Uterus (tissue), 2 donors: ENCODE results near the gene PHLPP1.

Experiments
- CTCF ChIP-seq, 4 experiments: fragments of 200-600 bp in 2 of 4; fragments of 450-650 bp in 2 of 4; sonication (generic) in 2 of 4; IDR thresholded peaks; one replicate each; pipeline ENCODE4 v1.5.1; 2016 to 2019; ENCODE audit warnings: antibody characterized with exemption in 4 of 4, mild to moderate bottlenecking in 2 of 4, moderate library complexity in 1 of 4
- POLR2A ChIP-seq, 2 donors: fragments of 450-650 bp; IDR thresholded peaks; one replicate each; pipeline ENCODE4 v1.6.1; 2016; ENCODE audit warnings: antibody characterized with exemption in 2 of 2, mild to moderate bottlenecking in 1 of 2, moderate library complexity in 1 of 2

GRCh38 chr18:62728254-62728653, 12.9 kb downstream of the PHLPP1 start:
- TF ChIP-seq POLR2A (IDR thresholded peaks at IDR 0.05) (no peak), CTCF (IDR thresholded peaks at IDR 0.05) (no peak)
